Nephron progenitor cell (in vitro differentiated cells): Measurements from ENCODE around the gene ZKSCAN1.

Source experiments
- DNase-seq: peaks from one replicate; pipeline ENCODE4 v3.0.0; 2021
- H3K27ac Mint-ChIP-seq: 2 replicates; pipeline ENCODE4 v1.8.0; 2021; ENCODE audit warnings: mild to moderate bottlenecking, moderate library complexity, mixed read lengths
- H3K27me3 Mint-ChIP-seq: 2 replicates; pipeline ENCODE4 v1.8.0; 2021; ENCODE audit warnings: mild to moderate bottlenecking, low read depth, mixed read lengths; ENCODE audit not compliant: poor library complexity
- H3K36me3 Mint-ChIP-seq: 2 replicates; pipeline ENCODE4 v1.8.0; 2021; ENCODE audit warnings: low read depth, mixed read lengths
- H3K4me1 Mint-ChIP-seq: 2 replicates; pipeline ENCODE4 v1.8.0; 2021; ENCODE audit warnings: mixed read lengths
- H3K4me3 Mint-ChIP-seq: 2 replicates; pipeline ENCODE4 v1.8.0; 2021; ENCODE audit warnings: mild to moderate bottlenecking, moderate library complexity, mixed read lengths
- H3K9me3 Mint-ChIP-seq: 2 replicates; pipeline ENCODE4 v1.8.0; 2021; ENCODE audit warnings: mild to moderate bottlenecking, moderate library complexity, mixed read lengths
- TF ChIP-seq, protein P1 (sequence below): fragments of 200-600 bp; sonication (generic); IDR thresholded peaks from 2 replicates; pipeline ENCODE4 v1.5.0; 2021; ENCODE audit warnings: antibody characterized with exemption

ZKSCAN1 gene

GRCh38 chr7:100027197-100027596, 11.8 kb downstream of the ZKSCAN1 start:
- Mint-ChIP-seq H3K9me3 (peaks cover 7% of the 10 kb centered on the region), H3K4me3 (no peak overlapping the region), H3K4me1 (no peaks in the 10 kb centered on the region), H3K27me3 (no peaks in the 10 kb centered on the region), H3K36me3 (peaks cover 81% of the 10 kb centered on the region), H3K27ac (no peak overlapping the region)
- TF ChIP-seq, protein P1, sequence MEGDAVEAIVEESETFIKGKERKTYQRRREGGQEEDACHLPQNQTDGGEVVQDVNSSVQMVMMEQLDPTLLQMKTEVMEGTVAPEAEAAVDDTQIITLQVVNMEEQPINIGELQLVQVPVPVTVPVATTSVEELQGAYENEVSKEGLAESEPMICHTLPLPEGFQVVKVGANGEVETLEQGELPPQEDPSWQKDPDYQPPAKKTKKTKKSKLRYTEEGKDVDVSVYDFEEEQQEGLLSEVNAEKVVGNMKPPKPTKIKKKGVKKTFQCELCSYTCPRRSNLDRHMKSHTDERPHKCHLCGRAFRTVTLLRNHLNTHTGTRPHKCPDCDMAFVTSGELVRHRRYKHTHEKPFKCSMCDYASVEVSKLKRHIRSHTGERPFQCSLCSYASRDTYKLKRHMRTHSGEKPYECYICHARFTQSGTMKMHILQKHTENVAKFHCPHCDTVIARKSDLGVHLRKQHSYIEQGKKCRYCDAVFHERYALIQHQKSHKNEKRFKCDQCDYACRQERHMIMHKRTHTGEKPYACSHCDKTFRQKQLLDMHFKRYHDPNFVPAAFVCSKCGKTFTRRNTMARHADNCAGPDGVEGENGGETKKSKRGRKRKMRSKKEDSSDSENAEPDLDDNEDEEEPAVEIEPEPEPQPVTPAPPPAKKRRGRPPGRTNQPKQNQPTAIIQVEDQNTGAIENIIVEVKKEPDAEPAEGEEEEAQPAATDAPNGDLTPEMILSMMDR: no peak
- DNase-seq: no peak

DNA sequence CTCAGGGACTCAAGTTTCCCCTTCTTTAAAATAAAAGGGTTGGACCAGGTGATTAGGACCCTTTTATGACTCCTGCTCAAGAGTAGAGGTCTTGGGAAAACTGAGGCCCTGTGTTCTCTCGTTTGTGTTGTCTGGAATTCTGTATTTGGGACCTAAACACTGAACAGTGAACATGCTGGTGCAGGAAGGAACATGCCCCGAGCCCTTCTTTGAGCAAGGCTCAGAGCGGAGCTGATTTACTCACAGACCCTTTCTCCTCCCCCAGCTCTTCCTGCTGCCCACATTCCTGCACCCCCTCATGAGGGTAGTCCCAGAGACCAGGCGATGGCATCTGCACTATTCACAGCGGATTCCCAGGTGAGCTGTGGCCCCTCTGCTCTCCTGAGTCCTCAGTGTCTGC, 14.2 kb downstream of the ZKSCAN1 start:
- TF ChIP-seq, protein P1: no peak
- Mint-ChIP-seq H3K4me3 (no peak overlapping the region), H3K27ac (peak overlapping the region; percentile 47), H3K4me1 (no peaks in the 10 kb centered on the region), H3K36me3 (peaks cover 82% of the 10 kb centered on the region), H3K9me3 (peaks cover 28% of the 10 kb centered on the region), H3K27me3 (no peaks in the 10 kb centered on the region)
- no peak for DNase-seq

- Mint-ChIP-seq H3K9me3 (peaks cover 46% of the 10 kb centered on the region), H3K27ac (no peak overlapping the region), H3K27me3 (no peaks in the 10 kb centered on the region), H3K36me3 (peaks cover 97% of the 10 kb centered on the region), H3K4me3 (no peak overlapping the region), H3K4me1 (no peaks in the 10 kb centered on the region)
- TF ChIP-seq, protein P1: no peak
- DNase-seq: no peak
These were observed 18.1 kb downstream of the ZKSCAN1 start for GRCh38 chr7:100033526-100033925.

DNA sequence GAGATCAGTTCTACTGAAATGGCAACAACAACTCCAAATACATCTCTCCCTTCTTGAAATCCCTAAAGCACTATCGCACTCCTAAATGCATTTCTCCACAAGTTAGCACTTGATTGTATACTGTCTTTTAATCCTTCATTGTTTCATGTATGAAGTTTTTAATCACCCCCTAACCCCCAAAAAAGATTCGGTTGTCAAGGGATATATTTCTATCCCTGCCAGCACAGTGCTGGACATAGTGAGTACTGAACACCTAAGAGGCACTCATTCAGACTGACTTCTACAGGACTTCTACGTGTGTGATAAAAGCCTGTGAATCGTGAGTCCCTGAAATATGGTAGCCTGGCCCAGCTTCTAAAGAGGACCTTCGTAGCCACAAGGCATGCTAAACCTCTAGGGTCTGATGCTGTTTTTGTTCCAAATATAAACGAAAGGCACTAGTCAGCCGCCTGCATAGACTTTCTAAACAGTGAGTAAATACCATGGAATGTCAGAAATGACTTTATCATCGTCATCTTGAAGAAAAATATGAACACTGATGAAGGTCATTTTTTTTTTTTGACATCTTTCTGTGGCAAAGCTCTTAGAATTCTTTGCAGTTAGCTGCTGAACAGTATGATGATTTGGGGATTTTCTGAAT, 19.6 kb downstream of the ZKSCAN1 start:
- H3K4me1 Mint-ChIP-seq: no peaks in the 10 kb centered on the region
- H3K9me3 Mint-ChIP-seq: peaks cover 46% of the 10 kb centered on the region
- no peak overlapping the region for H3K4me3 Mint-ChIP-seq
- no peak overlapping the region for H3K27ac Mint-ChIP-seq
- DNase-seq: no peak
- TF ChIP-seq, protein P1: no peak
- H3K27me3 Mint-ChIP-seq: no peaks in the 10 kb centered on the region
- H3K36me3 Mint-ChIP-seq: peaks cover 97% of the 10 kb centered on the region

GRCh38 chr7:100035876-100036275, 20.5 kb downstream of the ZKSCAN1 start:
- TF ChIP-seq, protein P1: no peak
- DNase-seq: no peak
- Mint-ChIP-seq H3K27me3 (no peaks in the 10 kb centered on the region), H3K27ac (no peak overlapping the region), H3K9me3 (peaks cover 46% of the 10 kb centered on the region), H3K4me3 (no peak overlapping the region), H3K36me3 (peaks cover 97% of the 10 kb centered on the region), H3K4me1 (no peaks in the 10 kb centered on the region)

- peaks cover 31% of the 10 kb centered on the region for H3K9me3 Mint-ChIP-seq
- DNase-seq: no peak
- no peaks in the 10 kb centered on the region for H3K4me1 Mint-ChIP-seq
- H3K27me3 Mint-ChIP-seq: no peaks in the 10 kb centered on the region
- H3K27ac Mint-ChIP-seq: no peak overlapping the region
- no peak overlapping the region for H3K4me3 Mint-ChIP-seq
- H3K36me3 Mint-ChIP-seq: peaks cover 87% of the 10 kb centered on the region
- TF ChIP-seq, protein P1: no peak
These were observed 22.9 kb downstream of the ZKSCAN1 start for GRCh38 chr7:100038326-100038725.
